A673 (cell line): Measurements from ENCODE around the gene DROSHA. TPM values are rescaled to one million over a fixed set of nuclear protein-coding genes. Genes with fewer than 3 reads are reported as not detected.

Source experiments
- BruUV-seq: library from RNA; stranded (reverse); fragments of 400-500 nt; replicated peaks from 2 replicates; lab custom pipeline; 2021; lab: Mats Ljungman, UMichigan
- CTCF ChIA-PET: fragments of 300-600 bp; sonication (Branson Sonifier 250); formaldehyde crosslinking; loops from one replicate; lab custom pipeline; 2022; ENCODE audit warnings: antibody characterized with exemption; lab: Charles Lee
- POLR2A ChIA-PET: fragments of 300-600 bp; sonication (Branson Sonifier 250); formaldehyde crosslinking; loops from one replicate; lab custom pipeline; 2022; ENCODE audit warnings: antibody characterized with exemption; ENCODE audit not compliant: low non-redundant PET; lab: Charles Lee
- DNase-seq: peaks from one replicate; pipeline ENCODE4 v3.0.0-alpha.2; 2015; ENCODE audit warnings: low spot score
- H3K27ac ChIP-seq: fragments of 200-600 bp; sonication (generic); 2 replicates; pipeline ENCODE4 v1.5.1; 2016; ENCODE audit warnings: mixed run types, low read depth, mild to moderate bottlenecking, mixed read lengths, antibody characterized with exemption, low read length; ENCODE audit not compliant: poor library complexity, severe bottlenecking
- H3K27me3 ChIP-seq: fragments of 200-600 bp; sonication (generic); replicated peaks from 2 replicates; pipeline ENCODE4 v1.6.1; 2017; ENCODE audit warnings: mixed run types, low read depth, mild to moderate bottlenecking, mixed read lengths, antibody characterized with exemption, low read length; ENCODE audit not compliant: insufficient read depth, poor library complexity
- H3K36me3 ChIP-seq: fragments of 200-600 bp; sonication (generic); 2 replicates; pipeline ENCODE4 v1.6.1; 2016; ENCODE audit warnings: mixed run types, mild to moderate bottlenecking, mixed read lengths, antibody characterized with exemption, low read length; ENCODE audit not compliant: insufficient read depth, poor library complexity, severe bottlenecking
- H3K4me1 ChIP-seq: fragments of 200-600 bp; sonication (generic); 2 replicates; pipeline ENCODE4 v1.6.1; 2017; ENCODE audit warnings: mixed run types, mild to moderate bottlenecking, mixed read lengths, antibody characterized with exemption, low read length; ENCODE audit not compliant: insufficient read depth, poor library complexity, severe bottlenecking
- H3K4me3 ChIP-seq: fragments of 200-600 bp; sonication (generic); 2 replicates; pipeline ENCODE4 v1.5.1; 2016; ENCODE audit warnings: low read depth, mixed run types, mild to moderate bottlenecking, mixed read lengths, low read length; ENCODE audit not compliant: poor library complexity, severe bottlenecking
- H3K9me3 ChIP-seq: fragments of 200-600 bp; sonication (generic); 2 replicates; pipeline ENCODE4 v1.6.1; 2016; ENCODE audit warnings: mixed run types, low read depth, mild to moderate bottlenecking, mixed read lengths, antibody characterized with exemption, low read length; ENCODE audit not compliant: poor library complexity, severe bottlenecking
- EZH2 ChIP-seq: fragments of 200-600 bp; sonication (generic); IDR thresholded peaks from 2 replicates; pipeline ENCODE4 v1.6.1; 2017; ENCODE audit warnings: borderline replicate concordance, low read depth, mild to moderate bottlenecking, mixed read lengths, antibody characterized with exemption, low read length; ENCODE audit not compliant: poor library complexity, severe bottlenecking
- intact Hi-C: fragments of 100-400 bp; cut with micrococcal nuclease; formaldehyde crosslinking; loops from one replicate; pipeline ENCODE4 v1.10.0; 2022; ENCODE audit not compliant: unreplicated experiment
- total RNA-seq: library from RNA; stranded (reverse); gene quantifications from 2 replicates; pipeline ENCODE4 v1.2.3, GENCODE V29; 2021
- TF ChIP-seq, protein P1 (sequence below): fragments of 300-800, 200-600 bp; sonication (generic); conservative IDR thresholded peaks from 2 replicates; pipeline ENCODE4 v1.5.1; 2017; ENCODE audit warnings: low read depth, mild to moderate bottlenecking, antibody characterized with exemption, low read length, moderate library complexity, mixed read lengths

Gene DROSHA
- total RNA-seq, 1 experiment from 2014 or later: 143 TPM

DNA sequence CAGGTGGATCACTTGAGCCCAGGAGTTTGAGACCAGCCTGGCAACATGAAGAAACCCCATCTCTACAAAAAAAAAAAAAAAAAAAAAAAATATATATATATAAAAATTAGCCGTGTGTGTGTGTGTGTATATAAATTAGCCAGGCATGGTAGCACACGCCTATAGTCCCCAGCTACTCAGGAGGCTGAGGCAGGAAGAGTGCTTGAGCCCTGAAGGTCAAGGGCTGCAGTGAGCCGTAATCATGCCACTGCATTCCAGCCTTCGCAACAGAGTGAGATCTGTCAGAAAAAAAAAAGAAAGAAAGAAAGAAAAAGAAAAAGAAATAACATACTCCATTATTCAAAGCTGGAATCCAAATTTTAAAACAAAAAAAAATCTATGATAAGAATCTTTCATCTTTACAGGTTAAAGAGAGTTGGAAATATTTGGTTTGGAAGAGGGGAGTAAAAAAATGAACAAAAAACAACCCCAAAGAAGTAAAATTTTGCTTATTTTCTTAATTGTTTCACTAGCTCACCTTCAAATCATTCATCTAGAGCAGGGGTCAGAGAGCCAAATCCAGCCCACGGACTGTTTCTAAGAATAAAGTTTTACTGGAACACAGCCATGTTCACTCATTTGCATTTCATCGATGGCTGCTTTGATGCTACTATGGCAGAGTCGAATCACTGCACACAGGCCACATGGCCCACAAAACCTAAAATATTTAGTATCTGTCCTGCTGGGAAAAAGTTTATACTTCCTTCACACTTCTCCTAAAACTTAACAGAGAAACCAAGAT is 109.9 kb downstream of the DROSHA start:
- Histone ChIP-seq H3K9me3 (no peaks in the 10 kb centered on the region), H3K36me3 (peaks cover 26% of the 10 kb centered on the region), H3K27ac (no peak overlapping the region), H3K27me3 (no peaks in the 10 kb centered on the region), H3K4me3 (no peak overlapping the region), H3K4me1 (peaks cover 14% of the 10 kb centered on the region)
- ChIA-PET CTCF (no interaction called here), POLR2A (no interaction called here)
- TF ChIP-seq, protein P1, sequence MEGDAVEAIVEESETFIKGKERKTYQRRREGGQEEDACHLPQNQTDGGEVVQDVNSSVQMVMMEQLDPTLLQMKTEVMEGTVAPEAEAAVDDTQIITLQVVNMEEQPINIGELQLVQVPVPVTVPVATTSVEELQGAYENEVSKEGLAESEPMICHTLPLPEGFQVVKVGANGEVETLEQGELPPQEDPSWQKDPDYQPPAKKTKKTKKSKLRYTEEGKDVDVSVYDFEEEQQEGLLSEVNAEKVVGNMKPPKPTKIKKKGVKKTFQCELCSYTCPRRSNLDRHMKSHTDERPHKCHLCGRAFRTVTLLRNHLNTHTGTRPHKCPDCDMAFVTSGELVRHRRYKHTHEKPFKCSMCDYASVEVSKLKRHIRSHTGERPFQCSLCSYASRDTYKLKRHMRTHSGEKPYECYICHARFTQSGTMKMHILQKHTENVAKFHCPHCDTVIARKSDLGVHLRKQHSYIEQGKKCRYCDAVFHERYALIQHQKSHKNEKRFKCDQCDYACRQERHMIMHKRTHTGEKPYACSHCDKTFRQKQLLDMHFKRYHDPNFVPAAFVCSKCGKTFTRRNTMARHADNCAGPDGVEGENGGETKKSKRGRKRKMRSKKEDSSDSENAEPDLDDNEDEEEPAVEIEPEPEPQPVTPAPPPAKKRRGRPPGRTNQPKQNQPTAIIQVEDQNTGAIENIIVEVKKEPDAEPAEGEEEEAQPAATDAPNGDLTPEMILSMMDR: no peak
- TF ChIP-seq EZH2: no peak
- no peak for DNase-seq
- intact Hi-C loops: no loop called here
- no TSS peak for BruUV-seq

DNA sequence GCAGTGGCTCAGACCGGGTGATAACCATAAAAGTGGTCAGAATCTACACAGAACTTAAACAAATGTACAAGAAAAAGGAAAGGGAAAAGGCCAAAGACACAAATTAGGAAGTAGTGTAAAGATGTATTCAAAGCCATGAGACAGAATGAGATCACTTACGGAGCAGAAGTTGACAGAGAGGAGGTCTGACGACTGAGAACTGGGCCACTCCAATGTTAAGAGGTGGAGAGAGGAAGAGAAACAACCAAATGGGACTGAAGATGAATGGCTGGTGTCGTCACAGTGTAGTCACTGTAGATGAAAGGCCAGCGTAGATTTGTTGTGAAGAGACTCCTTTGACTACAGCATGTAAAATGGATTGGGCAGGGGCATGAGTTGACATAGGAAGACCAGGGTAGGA is 114.4 kb downstream of the DROSHA start:
- CTCF ChIA-PET: no interaction called here

DNA sequence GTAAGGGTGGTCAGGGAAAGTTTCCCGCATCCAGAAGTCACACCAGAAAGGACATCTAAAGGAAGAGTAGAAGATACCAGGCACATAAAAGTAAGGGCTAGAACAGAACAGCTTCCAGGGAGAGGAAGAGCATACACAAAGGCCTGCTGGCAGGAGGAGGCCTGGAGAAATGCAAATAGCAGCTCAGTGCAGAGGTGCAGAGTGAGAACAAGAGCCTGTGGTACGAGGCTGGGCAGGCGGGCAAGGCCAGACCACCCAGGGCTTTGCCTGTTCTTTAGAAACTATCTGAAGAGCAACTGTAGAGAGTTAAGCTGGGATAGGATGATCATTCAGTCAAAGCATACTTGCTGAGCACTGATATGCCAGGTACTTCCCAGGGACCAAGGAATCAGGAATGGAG is 115.3 kb downstream of the DROSHA start:
- no peak for TF ChIP-seq EZH2
- TF ChIP-seq, protein P1: no peak
- H3K9me3 ChIP-seq: no peaks in the 10 kb centered on the region
- no peaks in the 10 kb centered on the region for H3K27me3 ChIP-seq
- peaks cover 26% of the 10 kb centered on the region for H3K36me3 ChIP-seq
- peaks cover 42% of the 10 kb centered on the region for H3K4me1 ChIP-seq
- no peak overlapping the region for H3K4me3 ChIP-seq
- no TSS peak for BruUV-seq
- no peak overlapping the region for H3K27ac ChIP-seq
- no peak for DNase-seq
- ChIA-PET CTCF (no interaction called here), POLR2A (no interaction called here)
- intact Hi-C loops: no loop called here

More for the DNA sequence above, 114.4 kb downstream of the DROSHA start:
- no peak for DNase-seq
- Histone ChIP-seq H3K4me1 (peaks cover 33% of the 10 kb centered on the region), H3K36me3 (peaks cover 26% of the 10 kb centered on the region), H3K27ac (no peak overlapping the region), H3K4me3 (no peak overlapping the region), H3K27me3 (no peaks in the 10 kb centered on the region), H3K9me3 (no peaks in the 10 kb centered on the region)
- BruUV-seq: no TSS peak
- POLR2A ChIA-PET: no interaction called here
- TF ChIP-seq, protein P1: no peak
- TF ChIP-seq EZH2: no peak
- intact Hi-C loops: no loop called here
